SK-N-DZ (cell line): ENCODE measurements around the gene HSDL2.

Experiments
- DNase-seq: peaks from one replicate; pipeline ENCODE4 v3.0.0-alpha.2; 2015; ENCODE audit warnings: low spot score

The HSDL2 gene

GRCh38 chr9:112446080-112446479 is 66.2 kb downstream of the HSDL2 start:
- DNase-seq, result no peak

GRCh38 chr9:112446526-112446925 is 66.6 kb downstream of the HSDL2 start:
- DNase-seq, result no peak

GRCh38 chr9:112447283-112447761 is 67.4 kb downstream of the HSDL2 start:
- no peak for DNase-seq

- DNase-seq, result no peak
Observed at GRCh38 chr9:112462855-112463254, 82.9 kb downstream of the HSDL2 start.

GRCh38 chr9:112465352-112465751 is 85.4 kb downstream of the HSDL2 start:
- no peak for DNase-seq

- DNase-seq, result no peak
Observed at GRCh38 chr9:112472996-112473395, 93.1 kb downstream of the HSDL2 start.

- DNase-seq, result no peak
Observed at GRCh38 chr9:112473986-112474385, 94.1 kb downstream of the HSDL2 start.

- no peak for DNase-seq
Observed at GRCh38 chr9:112475318-112475717, 95.4 kb downstream of the HSDL2 start.

- no peak for DNase-seq
Observed at GRCh38 chr9:112477330-112477729, 97.4 kb downstream of the HSDL2 start.

- no peak for DNase-seq
Observed at GRCh38 chr9:112479221-112479620, 99.3 kb downstream of the HSDL2 start.

GRCh38 chr9:112484607-112485006 is 104.7 kb downstream of the HSDL2 start:
- DNase-seq, result no peak

GRCh38 chr9:112485574-112485973 is 105.7 kb downstream of the HSDL2 start:
- DNase-seq, result no peak

GRCh38 chr9:112486221-112487007 is 106.5 kb downstream of the HSDL2 start, which contains the start of gene KIAA1958:
Gene KIAA1958 (plus strand): TSS chr9:112486827. CDS start chr9:112574081, 87,254 bp downstream.
- DNase-seq, result peak; percentile 87

- peak; percentile 67 for DNase-seq
Observed at GRCh38 chr9:112487008-112487798, 107.3 kb downstream of the HSDL2 start.

GRCh38 chr9:112487799-112488340 is 108.0 kb downstream of the HSDL2 start:
- peak; percentile 36 for DNase-seq

- DNase-seq, result peak; percentile 16
Observed at GRCh38 chr9:112489039-112489546, 109.2 kb downstream of the HSDL2 start.

GRCh38 chr9:112489876-112490666 is 110.2 kb downstream of the HSDL2 start:
- DNase-seq, result no peak

GRCh38 chr9:112493393-112494137 is 113.7 kb downstream of the HSDL2 start:
- no peak for DNase-seq

GRCh38 chr9:112494153-112494552 is 114.2 kb downstream of the HSDL2 start:
- DNase-seq, result no peak

- no peak for DNase-seq
Observed at GRCh38 chr9:112495614-112496013, 115.7 kb downstream of the HSDL2 start.
